Kidney (tissue), 14 donors: Measurements from ENCODE around the gene OGFOD2. TPM values are rescaled to one million over a fixed set of nuclear protein-coding genes. Genes with fewer than 3 reads are reported as not detected.

Experiments used
- DNase-seq, 5 donors: peaks; one replicate each; pipeline ENCODE4 v3.0.0-alpha.2; 2013 to 2020
- FAIRE-seq: peaks from 2 replicates; lab custom pipeline; 2012; peaks lifted over from hg19 to GRCh38; lab: Jason Lieb, UNC
- H3K27ac ChIP-seq, 2 donors: one replicate each; pipeline ENCODE4 v1.7.0; 2013; ENCODE audit warnings: low read depth in 2 of 2, low read length in 2 of 2, inconsistent platforms in 1 of 2
- H3K27me3 ChIP-seq: one replicate; pipeline ENCODE4 v1.7.1; 2013; ENCODE audit warnings: low read length, inconsistent platforms; ENCODE audit not compliant: control insufficient read depth, insufficient read depth
- H3K36me3 ChIP-seq, 3 donors: one replicate each; pipeline versions ENCODE4 v1.7.0 to v1.7.1; 2013; ENCODE audit warnings: low read length in 3 of 3, control low read depth in 1 of 3, inconsistent platforms in 1 of 3; ENCODE audit not compliant: insufficient read depth in 3 of 3, control insufficient read depth in 2 of 3
- H3K4me1 ChIP-seq, 3 donors: one replicate each; pipeline versions ENCODE4 v1.7.0 to v1.7.1; 2013; ENCODE audit warnings: low read length in 3 of 3, inconsistent platforms in 1 of 3, low read depth in 1 of 3; ENCODE audit not compliant: control insufficient read depth in 2 of 3, insufficient read depth in 2 of 3
- H3K4me3 ChIP-seq, 3 donors: one replicate each; pipeline versions ENCODE4 v1.7.0 to v1.8.1; 2013; ENCODE audit warnings: low read length in 3 of 3, control low read depth in 1 of 3, inconsistent platforms in 1 of 3
- H3K9ac ChIP-seq, 3 donors: one replicate each; pipeline versions ENCODE4 v1.7.0 to v1.7.1; 2013; ENCODE audit warnings: low read length in 3 of 3, control low read depth in 1 of 3, inconsistent platforms in 1 of 3
- H3K9me3 ChIP-seq, 3 donors: one replicate each; pipeline versions ENCODE4 v1.7.0 to v1.7.1; 2013; ENCODE audit warnings: low read length in 3 of 3, control low read depth in 1 of 3, inconsistent platforms in 1 of 3; ENCODE audit not compliant: control insufficient read depth in 2 of 3, insufficient read depth in 1 of 3
- intact Hi-C: fragments of 100-400 bp; cut with DNase I; formaldehyde crosslinking; loops from one replicate; pipeline ENCODE4 v1.11.1; 2022
- polyA plus RNA-seq: library from polyadenylated mRNA; stranded (reverse); fragments of 350-450 nt; fragmentation: Illumina TruSeq; extraction: RNeasy Lipid Tissue Mini Kit (QIAGEN cat#74804); gene quantifications from one replicate; pipeline ENCODE4 v1.2.3, GENCODE V29; 2014; ENCODE audit warnings: low read depth, low replicate concordance; ENCODE audit not compliant: insufficient read depth
- total RNA-seq: library from RNA; stranded (reverse); fragmentation: NEBNext Ultra II Directional; extraction: Animal tissue kit (Norgen Biotek cat#: 25700); gene quantifications from one replicate; pipeline ENCODE4 v1.2.1, GENCODE V29; 2021
- TF ChIP-seq, protein P1 (sequence below): IDR thresholded peaks from 3 replicates; pipeline ENCODE4 v1.5.1; 2012; ENCODE audit warnings: mild to moderate bottlenecking, moderate library complexity, borderline replicate concordance; ENCODE audit not compliant: insufficient read depth; ENCODE audit errors: extremely low read depth
- donor health status: control.
- donor health status: control.
- donor health status: control.
- donor health status: control.
- donor health status: control.
- donor health status: DM: yes; HTN: yes; CAD: no.
- donor health status: Normal renal cell carcinoma (clear cell type).

OGFOD2 gene
- total and polyA plus RNA-seq, 2 donors from 2014 or later: 22.9 to 27.5 TPM

DNA sequence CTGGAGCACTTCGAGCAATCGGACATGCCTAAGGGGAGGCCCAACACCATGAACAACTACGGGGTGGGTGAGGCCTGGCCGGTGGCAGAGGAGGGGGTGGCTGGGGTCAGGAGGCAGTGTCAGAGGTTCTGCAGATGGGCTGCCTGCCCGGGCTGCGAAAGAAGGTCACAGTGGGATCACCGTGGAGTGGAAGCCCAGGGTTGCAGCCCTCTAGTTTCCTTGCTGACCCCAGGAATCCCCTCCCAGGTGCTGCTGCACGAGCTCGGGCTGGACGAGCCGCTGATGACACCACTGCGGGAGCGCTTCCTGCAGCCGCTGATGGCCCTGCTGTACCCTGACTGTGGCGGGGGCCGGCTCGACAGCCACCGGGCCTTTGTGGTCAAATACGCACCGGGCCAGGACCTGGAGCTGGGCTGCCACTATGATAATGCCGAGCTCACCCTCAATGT, 3.5 kb downstream of the OGFOD2 start:
- intact Hi-C loops: no loop called here
- Histone ChIP-seq H3K36me3 (peaks cover 0 to 7% (median 3%) of the 10 kb centered on the region in 3 donors), H3K9me3 (no peaks in the 10 kb centered on the region), H3K27ac (no peak overlapping the region), H3K9ac (no peak overlapping the region), H3K4me3 (no peak overlapping the region), H3K27me3 (no peaks in the 10 kb centered on the region), H3K4me1 (peaks cover 0 to 48% (median 24%) of the 10 kb centered on the region in 3 donors)
- DNase-seq (peak in 1 of 5 donors; percentile 72), FAIRE-seq (no peak)
- TF ChIP-seq, protein P1, sequence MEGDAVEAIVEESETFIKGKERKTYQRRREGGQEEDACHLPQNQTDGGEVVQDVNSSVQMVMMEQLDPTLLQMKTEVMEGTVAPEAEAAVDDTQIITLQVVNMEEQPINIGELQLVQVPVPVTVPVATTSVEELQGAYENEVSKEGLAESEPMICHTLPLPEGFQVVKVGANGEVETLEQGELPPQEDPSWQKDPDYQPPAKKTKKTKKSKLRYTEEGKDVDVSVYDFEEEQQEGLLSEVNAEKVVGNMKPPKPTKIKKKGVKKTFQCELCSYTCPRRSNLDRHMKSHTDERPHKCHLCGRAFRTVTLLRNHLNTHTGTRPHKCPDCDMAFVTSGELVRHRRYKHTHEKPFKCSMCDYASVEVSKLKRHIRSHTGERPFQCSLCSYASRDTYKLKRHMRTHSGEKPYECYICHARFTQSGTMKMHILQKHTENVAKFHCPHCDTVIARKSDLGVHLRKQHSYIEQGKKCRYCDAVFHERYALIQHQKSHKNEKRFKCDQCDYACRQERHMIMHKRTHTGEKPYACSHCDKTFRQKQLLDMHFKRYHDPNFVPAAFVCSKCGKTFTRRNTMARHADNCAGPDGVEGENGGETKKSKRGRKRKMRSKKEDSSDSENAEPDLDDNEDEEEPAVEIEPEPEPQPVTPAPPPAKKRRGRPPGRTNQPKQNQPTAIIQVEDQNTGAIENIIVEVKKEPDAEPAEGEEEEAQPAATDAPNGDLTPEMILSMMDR: no peak

DNA sequence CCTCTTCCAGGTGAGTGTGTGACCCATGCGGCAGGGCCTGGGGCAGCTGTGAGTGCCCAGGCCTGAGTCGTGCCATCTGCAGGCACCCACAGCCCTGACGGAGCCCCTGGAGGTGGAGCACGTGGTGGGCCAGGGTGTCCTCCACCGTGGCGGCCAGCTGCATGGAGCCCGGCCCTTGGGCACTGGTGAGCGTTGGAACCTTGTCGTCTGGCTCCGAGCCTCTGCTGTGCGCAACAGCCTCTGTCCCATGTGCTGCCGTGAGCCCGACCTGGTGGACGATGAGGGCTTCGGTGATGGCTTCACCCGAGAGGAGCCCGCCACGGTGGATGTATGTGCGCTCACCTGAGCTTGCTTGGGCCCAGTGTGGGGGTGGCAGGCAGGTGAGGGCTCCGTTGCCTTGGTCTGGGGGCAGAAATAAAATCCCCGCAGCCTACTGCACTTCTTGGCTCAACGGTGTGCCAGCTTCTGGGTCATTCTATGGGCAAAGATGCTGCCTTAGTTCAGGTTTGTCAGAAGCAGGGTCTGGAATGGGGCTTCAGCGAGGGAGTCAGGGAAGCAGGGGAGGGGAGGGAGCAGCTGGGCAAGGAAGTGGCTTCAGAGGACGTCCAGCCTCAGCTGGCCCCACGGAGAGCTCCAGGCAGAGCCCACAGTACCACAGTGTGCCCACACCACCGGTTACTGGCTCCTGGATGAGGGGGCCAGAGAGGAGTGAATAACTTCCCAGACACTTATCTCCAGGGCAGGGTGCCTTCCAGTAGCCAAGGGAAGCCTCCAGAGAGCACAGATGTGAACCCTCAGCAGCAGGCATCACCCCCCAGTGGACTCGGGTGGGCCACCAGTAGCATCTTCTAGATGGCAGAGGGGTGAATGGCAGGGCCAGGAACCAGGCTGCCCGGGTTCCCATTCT, 4.2 kb downstream of the OGFOD2 start:
- H3K9me3 ChIP-seq: no peaks in the 10 kb centered on the region
- no peak overlapping the region for H3K27ac ChIP-seq
- peak in 2 of 5 donors; percentile 53 to 77 for DNase-seq
- intact Hi-C loops: no loop called here
- peaks cover 0 to 7% (median 3%) of the 10 kb centered on the region in 3 donors for H3K36me3 ChIP-seq
- H3K9ac ChIP-seq: peak overlapping the region in 2 of 3 donors; percentile 61 to 73
- peak overlapping the region; percentile 61 to 77 (median 67) for H3K4me3 ChIP-seq
- H3K27me3 ChIP-seq: no peaks in the 10 kb centered on the region
- no peak for FAIRE-seq
- H3K4me1 ChIP-seq: peaks cover 2 to 50% (median 24%) of the 10 kb centered on the region in 3 donors
- TF ChIP-seq, protein P1: no peak

DNA sequence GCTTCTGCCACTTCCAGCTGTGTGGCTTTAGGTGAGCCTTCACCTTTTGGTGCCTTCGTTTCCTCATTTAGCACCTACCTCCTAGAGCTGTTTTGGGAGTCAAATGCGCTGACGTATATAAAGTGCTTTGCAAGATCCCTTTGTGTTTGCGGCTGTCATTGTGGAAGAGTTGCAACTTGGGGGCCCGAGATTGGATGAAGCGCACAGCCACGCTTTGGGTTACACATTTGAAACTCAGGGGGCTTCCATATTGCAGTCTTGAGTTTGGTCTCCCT, 4.8 kb downstream of the OGFOD2 start:
- intact Hi-C loops: no loop called here
- peak overlapping the region; percentile 61 to 77 (median 67) for H3K4me3 ChIP-seq
- H3K9ac ChIP-seq: peak overlapping the region in 2 of 3 donors; percentile 61 to 73
- no peak overlapping the region for H3K27ac ChIP-seq
- no peaks in the 10 kb centered on the region for H3K9me3 ChIP-seq
- H3K27me3 ChIP-seq: no peaks in the 10 kb centered on the region
- H3K36me3 ChIP-seq: peaks cover 0 to 7% (median 3%) of the 10 kb centered on the region in 3 donors
- TF ChIP-seq, protein P1: no peak
- no peak for FAIRE-seq
- no peak for DNase-seq
- H3K4me1 ChIP-seq: peaks cover 3 to 54% (median 24%) of the 10 kb centered on the region in 3 donors
